Measurements from ENCODE around the gene SLC48A1.
A peak's percentile ranks its signal among the peaks of the same experiment; 100 is the strongest.

Gene SLC48A1

DNA sequence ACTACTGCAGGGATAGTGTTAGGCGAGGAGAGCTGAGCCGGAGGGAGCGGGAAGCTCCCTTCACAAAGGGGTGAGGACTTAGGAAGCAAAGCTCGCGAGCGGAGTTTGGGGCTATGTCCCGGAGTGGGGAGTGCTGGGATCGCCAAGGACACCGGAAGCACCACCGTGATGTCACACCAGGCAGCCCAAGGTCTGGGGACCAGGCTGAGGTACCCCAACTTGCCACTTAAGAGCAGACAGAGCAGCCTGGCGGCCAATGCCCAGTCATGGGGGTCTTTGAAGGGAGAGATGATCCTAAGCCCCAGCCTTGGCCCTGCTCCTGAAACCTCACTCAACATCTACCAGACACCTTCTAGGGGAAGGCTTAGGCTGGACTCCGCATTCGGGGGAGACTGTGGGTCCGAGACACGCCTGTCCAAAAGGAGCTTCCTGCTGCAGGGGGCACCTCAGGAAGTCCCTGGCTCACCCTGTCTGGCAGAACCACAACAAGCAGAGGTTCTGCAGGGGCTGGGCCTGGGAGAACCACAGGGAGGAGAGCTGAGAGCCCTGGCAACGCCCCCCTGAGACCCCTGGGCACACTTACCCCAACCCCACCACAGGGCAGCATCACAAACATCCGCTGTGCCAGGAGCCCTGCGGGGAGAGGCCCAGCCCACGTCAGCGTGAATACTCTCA is 17.8 kb downstream of the SLC48A1 start:
- no peak for DNase-seq (ENCODE audit: low read depth in 2 of 2, low spot score in 1 of 2)

DNA sequence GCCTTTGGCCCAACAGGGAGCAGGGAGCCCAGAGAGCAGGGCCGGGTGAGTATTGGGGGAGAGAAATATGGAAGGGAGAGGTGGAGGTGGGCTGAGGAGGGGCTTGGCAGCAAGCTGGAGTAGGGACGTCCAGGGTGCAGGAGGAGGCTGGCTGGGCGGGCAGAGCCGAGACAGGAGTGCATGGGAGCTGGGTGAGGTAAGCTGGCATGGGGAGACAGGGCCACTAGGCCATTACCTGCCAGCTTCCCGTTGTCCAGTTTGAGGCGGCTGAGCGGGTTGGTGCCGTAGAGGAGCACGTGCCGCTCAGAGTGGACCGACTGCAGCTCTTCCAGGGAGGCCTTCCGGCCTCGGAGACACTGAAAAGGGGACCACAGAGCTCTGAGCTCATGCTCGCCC is 18.3 kb downstream of the SLC48A1 start:
- DNase-seq (ENCODE audit: low read depth in 2 of 2, low spot score in 1 of 2) = no peak

DNA sequence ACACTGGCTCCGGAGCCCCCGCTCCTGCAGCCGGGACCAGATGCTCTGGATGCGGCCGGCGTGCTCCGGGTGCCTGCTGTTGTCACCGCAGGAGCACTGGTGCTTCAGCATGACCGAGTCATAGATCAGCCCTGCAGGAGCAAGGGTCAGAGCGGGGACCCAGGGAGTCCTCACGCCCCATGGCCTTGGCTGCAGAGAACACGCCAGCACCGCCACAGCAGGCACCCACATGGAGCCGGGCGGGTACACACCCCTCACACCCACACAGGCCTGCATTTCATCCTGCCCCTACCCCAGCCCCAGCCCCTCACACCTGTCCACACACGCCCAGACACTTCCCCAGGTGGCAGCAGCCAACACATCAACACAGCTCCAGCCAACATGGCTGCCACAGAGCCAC is 18.8 kb downstream of the SLC48A1 start:
- no peak for DNase-seq (ENCODE audit: low read depth in 2 of 2, low spot score in 1 of 2)

DNA sequence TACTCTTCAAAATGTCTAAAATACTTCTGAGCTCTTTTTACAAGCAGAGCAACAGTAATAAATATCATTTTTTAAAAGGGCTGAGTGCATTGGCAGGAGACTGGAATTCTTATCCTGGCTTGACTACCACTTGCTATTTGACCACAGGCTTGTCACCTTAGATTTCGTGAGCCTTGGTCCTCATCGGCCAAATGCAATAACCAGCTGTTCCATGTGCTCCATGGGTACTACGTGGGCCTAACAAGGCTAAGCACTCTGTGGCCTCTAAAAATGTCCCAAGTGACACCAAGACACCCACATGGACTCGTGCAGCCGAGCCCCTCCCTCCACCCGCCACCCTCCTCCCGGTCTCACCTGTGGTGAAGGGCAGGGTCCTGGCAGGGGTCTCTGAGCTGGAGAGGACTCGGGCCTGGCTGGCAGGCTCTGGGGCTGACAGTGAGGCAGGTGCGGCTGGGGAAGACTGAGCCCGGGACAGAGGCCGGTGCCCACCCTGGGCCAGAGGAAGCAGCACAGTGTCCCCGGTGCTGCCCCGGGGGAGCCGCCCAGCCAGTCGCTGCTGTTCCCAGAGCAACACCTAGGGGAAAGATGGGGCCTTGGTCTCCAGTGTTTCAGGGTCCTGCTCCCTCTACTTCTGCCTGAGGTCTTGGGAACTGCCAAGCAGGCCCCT is 20.1 kb downstream of the SLC48A1 start:
- DNase-seq (ENCODE audit: low read depth in 2 of 2, low spot score in 1 of 2) = no peak

DNA sequence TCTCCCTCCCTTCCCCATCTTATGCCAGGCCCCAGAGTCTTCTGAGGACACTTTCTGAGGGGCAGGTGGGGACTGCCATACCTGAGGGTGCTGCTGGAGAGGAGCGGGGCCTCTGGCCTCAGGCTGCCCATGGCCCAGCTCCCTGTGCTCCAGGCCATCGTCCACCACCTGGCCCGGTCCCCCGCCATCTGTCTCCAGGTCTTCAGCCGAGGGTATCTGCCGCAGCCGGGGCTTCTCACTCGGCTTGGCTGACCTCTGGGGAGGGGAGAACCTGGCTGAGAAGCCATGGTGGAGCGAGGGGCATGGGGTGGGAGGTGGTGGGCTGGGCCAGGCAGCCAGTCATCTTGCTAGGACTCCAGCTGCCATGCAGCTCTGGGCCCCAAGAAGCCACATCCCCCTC is 21.6 kb downstream of the SLC48A1 start:
- no peak for DNase-seq (ENCODE audit: low read depth in 2 of 2, low spot score in 1 of 2)

DNA sequence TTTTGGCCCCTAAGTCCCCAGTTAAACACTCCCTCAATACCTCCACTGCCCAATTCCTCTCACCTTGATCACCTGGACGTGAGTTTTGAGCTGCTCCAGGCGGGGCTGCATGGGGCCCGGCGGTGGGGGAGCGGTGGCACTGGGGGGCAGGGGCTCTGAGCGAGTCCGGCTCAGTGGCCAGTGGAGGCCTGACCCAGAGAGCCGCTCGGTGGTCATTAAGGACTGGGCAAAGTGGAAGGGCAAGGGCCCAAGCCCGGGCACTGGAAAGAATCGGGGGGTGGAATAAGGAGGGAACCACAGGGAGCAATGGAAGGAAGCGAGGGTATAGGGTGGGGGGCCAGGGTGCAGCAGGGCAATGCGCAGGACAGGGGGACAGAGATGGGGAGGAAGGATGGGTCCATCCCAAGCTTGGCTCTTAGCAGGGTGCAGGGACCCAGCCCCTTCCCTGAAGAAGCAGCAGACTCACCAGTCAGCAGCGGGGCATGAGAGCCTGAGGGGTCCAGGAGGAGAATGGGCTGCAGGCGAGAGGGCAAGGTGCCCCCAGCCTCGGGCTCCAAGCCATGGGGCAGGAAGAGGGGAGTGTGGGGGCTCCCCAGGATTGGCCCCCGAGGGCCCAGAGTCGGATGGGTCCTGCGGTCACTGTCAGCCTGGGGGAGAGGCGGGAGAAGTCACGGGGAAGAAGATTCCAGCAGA is 22.2 kb downstream of the SLC48A1 start:
- DNase-seq (ENCODE audit: low read depth in 2 of 2, low spot score in 1 of 2) = no peak

DNA sequence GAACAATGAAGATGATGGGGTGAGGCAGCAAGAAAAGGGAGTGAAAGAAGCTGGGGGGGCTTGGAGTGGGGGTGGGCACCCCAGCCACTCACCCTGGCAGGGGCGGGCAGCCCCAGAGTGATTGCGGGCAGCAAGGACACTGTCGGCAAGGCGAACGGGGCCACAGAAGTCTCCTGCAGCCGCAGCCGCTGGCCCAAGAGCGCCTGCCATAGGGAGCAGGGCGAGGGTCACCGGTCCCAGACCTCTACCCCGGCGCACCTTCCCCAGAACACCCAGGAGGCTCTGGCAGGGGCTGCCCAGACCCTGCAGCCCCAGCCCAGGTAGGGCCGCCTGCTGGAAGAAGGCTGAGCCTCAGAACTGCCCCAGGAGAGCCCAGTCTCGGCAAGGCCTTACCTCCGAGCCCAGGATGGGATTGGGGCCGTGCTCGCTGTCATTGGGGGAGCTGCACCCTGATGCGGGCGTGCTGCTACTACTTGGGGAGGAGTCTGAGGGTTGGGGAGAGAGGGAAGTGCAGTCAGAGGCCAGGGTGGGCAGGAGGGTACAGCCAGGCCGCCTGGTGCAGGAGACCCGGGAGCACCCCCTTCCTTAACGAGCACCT is 22.9 kb downstream of the SLC48A1 start:
- DNase-seq (ENCODE audit: low read depth in 2 of 2, low spot score in 1 of 2) = no peak

DNA sequence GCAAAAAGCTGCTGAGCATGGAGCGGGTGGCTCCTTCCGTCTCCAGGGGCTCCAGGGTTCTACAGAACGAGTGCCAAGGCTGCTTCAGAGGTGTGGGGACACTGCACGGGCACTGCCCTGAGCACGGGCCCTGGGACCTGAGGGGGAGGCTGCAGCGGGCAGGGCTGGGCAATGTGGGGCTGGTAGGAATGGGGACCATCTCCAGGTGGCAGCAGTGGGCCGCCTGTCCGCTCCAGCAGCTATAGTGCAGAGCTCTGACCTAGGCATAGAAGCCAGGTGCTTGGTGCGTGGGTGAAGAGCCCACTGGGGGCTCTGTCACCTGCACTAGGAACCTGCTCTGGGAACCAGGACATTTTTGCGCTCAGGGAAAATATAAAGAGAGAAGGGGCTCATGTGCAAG is 24.4 kb downstream of the SLC48A1 start:
- DNase-seq (ENCODE audit: low read depth in 2 of 2, low spot score in 1 of 2) = no peak

DNA sequence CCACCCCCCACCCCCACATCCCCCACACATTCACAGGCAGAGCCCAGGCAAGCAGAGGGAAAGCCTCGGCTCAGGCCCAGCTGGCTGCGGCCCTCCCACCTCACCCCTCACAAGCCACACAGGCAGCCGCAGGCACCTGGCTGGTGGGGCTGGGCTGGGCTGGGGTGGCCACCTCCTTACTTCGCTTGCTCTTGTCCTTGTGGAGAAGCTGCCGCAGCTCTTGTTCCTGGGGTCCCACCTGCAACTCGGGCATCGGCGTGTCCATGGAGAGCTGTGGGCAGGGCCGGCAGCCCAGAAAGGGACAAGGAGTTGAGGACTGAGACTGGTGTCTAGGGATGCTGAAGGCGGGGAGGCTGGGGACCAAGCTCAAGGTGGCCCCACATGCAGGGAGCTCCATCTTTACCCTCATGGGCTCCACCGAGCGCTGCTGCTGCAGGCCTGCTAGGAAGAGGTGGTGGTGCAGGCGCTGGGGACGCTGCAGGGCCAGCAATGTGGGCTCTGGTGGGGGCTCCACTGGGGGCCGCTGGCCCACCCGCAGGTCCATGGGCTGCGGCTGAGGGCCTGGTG is 25.4 kb downstream of the SLC48A1 start:
- no peak for DNase-seq (ENCODE audit: low read depth in 2 of 2, low spot score in 1 of 2)

DNA sequence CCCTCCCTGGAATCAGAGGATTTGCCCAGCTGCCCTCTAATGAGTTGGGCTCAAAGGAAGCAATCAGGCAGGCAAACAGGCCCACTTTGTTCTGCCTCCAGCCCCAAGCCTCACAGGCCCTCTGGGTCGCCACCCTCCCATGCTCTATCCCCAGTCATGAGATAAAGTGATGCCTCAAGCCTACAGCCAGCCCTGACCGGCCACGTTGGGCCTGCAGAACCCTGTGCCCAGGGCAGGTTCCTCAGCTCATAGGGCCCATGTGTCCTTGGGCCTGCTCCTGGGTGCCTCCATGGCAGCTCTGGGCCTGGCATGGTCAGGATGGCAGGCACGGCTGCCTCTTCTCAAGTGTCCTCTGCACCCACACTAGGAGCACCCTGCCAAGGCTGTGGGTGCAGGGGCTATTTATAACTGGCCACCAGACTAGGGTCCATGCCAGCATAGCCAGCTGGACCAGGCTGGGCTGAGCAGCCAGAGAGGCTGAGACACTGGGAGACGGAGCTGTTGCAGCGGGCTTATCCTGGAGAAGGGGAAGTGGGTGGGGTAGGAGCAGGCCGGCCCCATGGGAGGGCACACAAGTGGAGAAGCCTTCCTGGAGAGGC is 26.4 kb downstream of the SLC48A1 start:
- DNase-seq (ENCODE audit: low read depth in 2 of 2, low spot score in 1 of 2) = no peak

DNA sequence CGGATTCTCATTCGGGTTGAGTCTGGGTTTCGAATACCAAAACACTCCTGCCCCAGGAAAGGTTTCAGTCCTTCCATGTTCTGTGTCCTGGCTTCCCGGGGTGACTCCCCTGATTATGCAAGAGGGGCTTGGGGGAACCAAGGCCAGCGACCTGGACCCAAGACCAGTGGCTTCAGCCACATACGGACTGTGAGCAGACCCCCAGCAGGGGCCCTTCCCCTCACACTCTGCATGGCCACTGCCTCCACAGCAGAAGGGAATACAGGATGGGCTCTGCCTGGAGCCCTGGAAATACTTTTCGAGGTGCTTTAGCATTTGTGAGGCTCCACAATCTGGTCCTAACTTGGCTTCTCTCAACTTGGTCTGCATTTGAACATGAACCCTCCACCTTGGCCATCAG is 27.5 kb downstream of the SLC48A1 start:
- DNase-seq (ENCODE audit: low read depth in 2 of 2, low spot score in 1 of 2) = no peak

DNA sequence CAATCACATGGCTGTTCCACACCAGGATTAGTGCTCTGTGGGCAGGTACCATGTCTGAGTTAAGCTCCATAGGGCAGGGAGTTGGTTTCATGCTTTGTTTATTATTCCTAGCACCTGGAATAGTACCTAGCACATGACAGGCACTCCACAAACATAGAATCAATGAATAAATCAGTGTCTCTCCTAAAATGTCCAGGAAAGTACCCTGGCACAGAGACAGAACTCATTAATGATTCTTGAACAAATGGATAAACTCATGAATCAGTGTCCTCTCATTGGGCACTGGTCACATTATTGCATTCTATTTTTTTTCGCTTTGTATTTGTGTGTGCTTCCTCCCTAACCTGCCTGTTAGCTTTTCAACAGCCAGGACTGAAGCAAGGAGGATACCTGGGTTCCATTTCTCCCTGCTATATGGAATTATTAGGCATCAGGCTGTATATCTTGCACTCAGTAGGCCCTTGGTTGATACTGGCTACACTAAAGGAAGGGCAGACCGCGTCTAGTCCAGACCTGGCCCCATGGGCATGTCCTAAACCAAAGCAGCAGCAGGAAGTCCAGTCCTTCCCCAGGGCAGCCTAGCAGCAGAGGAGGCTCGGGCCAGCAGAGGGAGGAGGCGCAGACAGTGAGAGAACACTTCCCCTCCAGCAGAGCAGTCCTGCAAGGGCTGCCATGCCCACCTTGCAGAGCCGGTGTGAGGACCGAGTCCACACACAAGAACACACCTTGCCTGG is 28.3 kb downstream of the SLC48A1 start:
- DNase-seq (ENCODE audit: low read depth in 2 of 2, low spot score in 1 of 2) = no peak

DNA sequence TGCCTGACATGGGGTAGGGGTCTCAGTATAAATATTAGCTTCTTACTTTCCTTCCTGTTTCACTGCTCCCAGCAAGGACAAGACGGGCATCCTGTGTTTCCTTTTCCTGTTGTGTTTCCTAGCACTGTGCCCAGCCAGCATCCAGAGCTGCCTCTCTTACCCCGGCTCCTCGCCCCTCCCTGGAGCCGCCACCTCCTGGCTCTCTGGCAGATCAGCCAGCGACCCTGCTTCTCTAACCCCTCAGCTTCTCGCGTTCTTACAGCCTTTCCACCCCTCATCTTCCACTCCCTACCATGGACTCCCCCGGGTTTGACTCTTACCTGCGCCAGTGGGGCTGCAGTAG is 28.8 kb downstream of the SLC48A1 start:
- no peak for DNase-seq (ENCODE audit: low read depth in 2 of 2, low spot score in 1 of 2)

DNA sequence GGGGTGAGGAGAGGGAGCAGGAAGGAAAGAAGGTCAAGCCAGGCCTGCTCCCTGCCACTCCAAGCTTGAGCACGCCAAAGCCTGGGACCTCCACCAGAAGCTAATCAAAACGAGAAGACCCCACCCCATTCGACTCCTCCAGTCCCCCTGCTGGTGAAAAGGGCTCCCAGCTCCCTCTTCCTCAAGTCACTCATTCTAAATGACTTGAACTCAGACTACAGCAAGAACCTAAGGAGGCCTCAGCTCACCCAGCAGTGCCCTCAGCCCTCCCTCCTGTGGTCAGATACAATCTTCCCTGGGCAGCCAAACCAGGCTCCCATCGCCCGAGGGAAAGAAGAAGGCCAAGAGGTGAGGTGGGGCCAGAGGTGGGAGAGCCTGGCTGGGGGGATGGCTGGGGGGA is 29.3 kb downstream of the SLC48A1 start:
- no peak for DNase-seq (ENCODE audit: low read depth in 2 of 2, low spot score in 1 of 2)

DNA sequence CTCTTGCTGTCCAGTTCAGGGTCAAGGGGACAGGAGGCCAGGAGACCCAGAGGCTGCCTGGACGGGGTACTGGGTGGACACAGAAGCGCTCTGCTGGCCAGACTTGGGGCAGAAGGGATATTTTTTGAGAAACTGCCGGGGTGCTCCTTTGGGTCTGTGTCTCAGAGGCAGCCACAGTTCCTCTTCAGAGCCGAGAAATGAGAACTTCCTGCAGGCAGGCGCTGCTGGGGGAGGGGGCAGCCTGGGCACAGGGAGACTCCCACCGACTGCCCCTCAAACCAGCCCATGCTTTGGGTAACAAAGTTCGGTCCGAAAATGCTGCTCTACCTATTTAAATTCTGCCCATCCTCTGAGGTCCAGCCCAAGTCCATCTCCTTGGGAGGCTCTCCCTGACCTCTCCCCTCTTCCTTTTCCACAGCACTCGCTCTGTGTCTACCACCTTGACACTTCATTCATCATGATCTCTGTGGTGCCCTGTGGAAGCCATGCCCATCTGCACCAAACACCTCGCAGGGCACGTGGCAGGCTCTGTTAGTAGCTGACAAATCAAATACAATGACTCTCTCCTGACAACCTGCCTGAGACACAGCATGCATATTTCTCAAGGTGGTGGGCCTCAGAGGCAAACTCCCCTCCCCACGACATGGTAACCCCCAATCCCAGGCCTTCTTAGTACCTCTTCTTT is 30.3 kb downstream of the SLC48A1 start:
- DNase-seq (ENCODE audit: low read depth in 2 of 2, low spot score in 1 of 2) = no peak

DNA sequence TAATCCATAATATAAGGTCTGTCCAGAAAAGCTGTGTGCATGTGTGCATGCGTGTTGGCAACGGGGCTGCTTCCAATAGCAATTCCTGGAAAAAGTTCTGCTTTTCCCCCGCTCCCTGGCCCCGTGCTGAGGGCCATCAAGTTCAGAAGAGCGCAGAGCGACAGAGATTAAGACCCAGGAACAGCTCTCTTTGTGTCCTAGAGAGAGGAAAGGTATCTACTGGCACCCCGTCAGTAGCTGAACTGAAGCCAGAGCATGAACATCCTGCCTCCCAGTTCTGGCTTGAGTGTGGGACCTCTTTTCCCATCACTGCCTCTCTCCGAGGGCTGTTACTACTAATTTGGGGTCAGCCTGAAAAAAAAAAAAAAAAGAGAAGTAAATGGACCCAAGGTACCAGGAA is 31.1 kb downstream of the SLC48A1 start:
- DNase-seq (ENCODE audit: low read depth in 2 of 2, low spot score in 1 of 2) = no peak

DNA sequence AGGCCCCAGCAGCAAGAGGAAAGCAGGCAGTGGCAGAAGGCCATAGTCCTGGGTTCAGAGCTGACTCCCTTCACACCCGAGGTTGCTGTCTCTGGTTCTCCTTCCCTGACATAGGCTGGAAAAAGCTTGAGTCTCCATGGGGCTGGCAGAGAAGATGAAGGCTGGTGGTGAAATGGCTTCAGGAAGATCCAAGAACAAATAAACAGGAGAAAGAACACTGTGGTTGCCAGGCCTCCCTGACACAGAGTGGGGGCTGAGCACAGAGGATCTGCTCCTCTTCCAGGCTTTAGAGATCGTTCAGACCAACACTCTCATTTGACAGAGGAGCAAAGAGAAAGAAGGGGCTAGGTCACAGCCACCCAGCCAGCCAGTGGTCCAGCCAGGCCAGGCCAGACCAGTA is 32.4 kb downstream of the SLC48A1 start:
- DNase-seq (ENCODE audit: low read depth in 2 of 2, low spot score in 1 of 2) = no peak

DNA sequence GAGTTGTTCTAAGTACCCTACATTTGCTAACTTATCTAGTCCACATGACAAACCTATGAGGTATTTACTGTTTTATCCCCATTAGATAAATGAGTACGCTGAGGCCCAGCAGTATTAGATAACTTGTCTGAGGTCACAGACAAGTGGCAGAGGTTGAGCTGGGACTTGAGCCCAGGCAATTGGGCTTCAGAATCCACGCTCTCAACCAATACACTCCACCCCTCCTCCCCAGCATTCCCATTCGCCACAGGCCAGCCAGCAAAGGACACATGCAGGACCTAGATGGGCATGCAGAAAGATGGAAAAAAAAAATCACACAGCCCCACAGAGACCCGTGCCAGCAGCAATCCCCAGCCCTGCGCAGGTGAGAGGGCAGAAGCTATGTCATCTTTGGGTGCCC is 34.3 kb downstream of the SLC48A1 start:
- DNase-seq (ENCODE audit: low read depth in 2 of 2, low spot score in 1 of 2) = no peak

DNA sequence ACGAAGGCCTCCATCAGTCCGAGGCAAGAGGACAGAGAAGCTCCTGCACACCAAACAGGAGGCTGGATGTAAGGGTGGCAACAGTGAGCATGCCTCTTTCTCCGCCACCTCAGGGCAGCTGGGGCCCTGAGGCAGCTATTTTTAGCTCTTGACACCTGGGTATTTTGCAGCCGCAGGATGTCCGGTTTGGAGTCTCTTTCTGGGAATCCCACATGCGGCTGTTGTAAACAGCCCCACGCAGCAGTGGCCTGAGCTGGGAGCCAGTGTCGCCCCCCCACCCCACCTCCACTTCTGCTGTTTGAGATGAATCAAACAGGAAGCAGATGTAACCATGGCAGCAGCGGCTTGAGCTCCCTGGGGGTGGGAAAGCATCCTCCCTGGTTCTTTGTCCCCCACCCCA is 35.0 kb downstream of the SLC48A1 start:
- peak; percentile 48 to 76 for DNase-seq (ENCODE audit: low read depth in 2 of 2, low spot score in 1 of 2)
